ENCODE data around the gene CDKN3. TPM values are rescaled to one million over a fixed set of nuclear protein-coding genes. Genes with fewer than 3 reads are reported as not detected.

CDKN3 gene
- total and polyA plus RNA-seq, 2 experiments from 2014 or later = 19.6 to 43.9 TPM

DNA sequence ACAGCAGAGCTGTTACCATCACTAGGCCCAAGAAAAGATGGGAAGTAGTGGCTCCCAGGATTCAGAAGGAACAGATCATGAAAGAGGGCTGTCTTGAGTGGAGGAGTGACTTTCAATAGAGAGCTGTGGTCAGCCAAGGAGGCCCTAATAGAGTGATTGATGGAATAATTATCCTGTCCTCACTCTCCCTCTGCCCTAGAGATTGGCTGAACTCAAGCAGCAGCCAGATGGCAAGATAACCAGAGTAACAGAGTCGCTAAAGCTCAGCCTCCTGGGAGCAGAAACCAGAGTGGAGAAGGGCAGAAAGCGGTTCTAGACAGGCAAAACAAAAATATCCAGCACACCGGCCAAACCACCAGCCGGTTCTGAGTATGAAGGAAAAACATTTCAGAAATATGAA lies 68.8 kb downstream of the CDKN3 start:
- DNase-seq (ENCODE audit: low read depth in 1 of 2, low spot score in 1 of 2) = peak in 1 of 2 donors; percentile 32
- no peaks in the 10 kb centered on the region for H3K4me1 ChIP-seq (ENCODE audit: low read depth)
- H3K9me3 ChIP-seq (ENCODE audit: low read depth) = no peaks in the 10 kb centered on the region

DNA sequence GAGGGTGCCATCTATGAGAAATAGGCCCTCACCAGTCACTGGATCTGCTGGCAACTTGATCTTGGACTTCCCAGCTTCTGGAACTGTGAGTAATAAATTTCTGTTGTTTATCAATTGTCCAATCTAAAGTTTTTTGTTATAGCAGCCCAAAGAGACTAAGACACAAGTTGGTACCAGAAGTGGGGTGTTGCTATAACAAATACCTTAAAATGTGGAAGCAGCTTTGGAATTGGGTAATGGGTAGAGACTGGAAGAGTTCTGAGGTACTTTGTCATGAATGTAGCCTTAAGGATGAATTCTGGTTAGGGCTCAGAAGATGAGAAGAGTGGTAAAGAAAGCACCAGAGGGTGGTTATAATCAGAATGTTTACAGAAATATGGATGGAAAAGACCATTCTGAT lies 70.5 kb downstream of the CDKN3 start:
- Histone ChIP-seq H3K36me3 (no peaks in the 10 kb centered on the region), H3K9me3 (ENCODE audit: low read depth) (no peaks in the 10 kb centered on the region), H3K4me1 (ENCODE audit: low read depth) (peaks cover 5% of the 10 kb centered on the region), H3K27ac (no peak overlapping the region), H3K27me3 (no peaks in the 10 kb centered on the region), H3K4me3 (no peak overlapping the region)
- TF ChIP-seq, protein P1, sequence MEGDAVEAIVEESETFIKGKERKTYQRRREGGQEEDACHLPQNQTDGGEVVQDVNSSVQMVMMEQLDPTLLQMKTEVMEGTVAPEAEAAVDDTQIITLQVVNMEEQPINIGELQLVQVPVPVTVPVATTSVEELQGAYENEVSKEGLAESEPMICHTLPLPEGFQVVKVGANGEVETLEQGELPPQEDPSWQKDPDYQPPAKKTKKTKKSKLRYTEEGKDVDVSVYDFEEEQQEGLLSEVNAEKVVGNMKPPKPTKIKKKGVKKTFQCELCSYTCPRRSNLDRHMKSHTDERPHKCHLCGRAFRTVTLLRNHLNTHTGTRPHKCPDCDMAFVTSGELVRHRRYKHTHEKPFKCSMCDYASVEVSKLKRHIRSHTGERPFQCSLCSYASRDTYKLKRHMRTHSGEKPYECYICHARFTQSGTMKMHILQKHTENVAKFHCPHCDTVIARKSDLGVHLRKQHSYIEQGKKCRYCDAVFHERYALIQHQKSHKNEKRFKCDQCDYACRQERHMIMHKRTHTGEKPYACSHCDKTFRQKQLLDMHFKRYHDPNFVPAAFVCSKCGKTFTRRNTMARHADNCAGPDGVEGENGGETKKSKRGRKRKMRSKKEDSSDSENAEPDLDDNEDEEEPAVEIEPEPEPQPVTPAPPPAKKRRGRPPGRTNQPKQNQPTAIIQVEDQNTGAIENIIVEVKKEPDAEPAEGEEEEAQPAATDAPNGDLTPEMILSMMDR (IDR thresholded peaks at IDR 0.05; ENCODE audit: low read depth, low read length) = no peak
- no peak for DNase-seq (ENCODE audit: low read depth in 1 of 2, low spot score in 1 of 2)

More for the DNA sequence above, 68.8 kb downstream of the CDKN3 start:
- Histone ChIP-seq H3K36me3 (no peaks in the 10 kb centered on the region), H3K4me3 (no peak overlapping the region), H3K27me3 (no peaks in the 10 kb centered on the region), H3K27ac (peak overlapping the region; percentile 39)
- TF ChIP-seq, protein P1 (IDR thresholded peaks at IDR 0.05; ENCODE audit: low read depth, low read length) = no peak

Other genes with a start within 250 kb of the CDKN3 start
- 87.3 and 128 TPM in 2 replicates for gene CNIH1, start 44.4 kb downstream of the CDKN3 start, total RNA-seq
- 87.2 and 106 TPM in 2 replicates for gene CNIH1, start 44.4 kb downstream of the CDKN3 start, polyA plus RNA-seq
- 26.7 and 60.3 TPM in 2 replicates for gene GMFB, start 92.0 kb downstream of the CDKN3 start, total RNA-seq
- 38.1 and 45.0 TPM in 2 replicates for gene GMFB, start 92.0 kb downstream of the CDKN3 start, polyA plus RNA-seq
- gene CGRRF1, start 112.9 kb downstream of the CDKN3 start, total RNA-seq = 8.4 and 12.4 TPM in 2 replicates
- gene CGRRF1, start 112.9 kb downstream of the CDKN3 start, polyA plus RNA-seq = 22.9 and 40.6 TPM in 2 replicates
- 26.6 and 60.4 TPM in 2 replicates for gene SAMD4A, start 170.1 kb downstream of the CDKN3 start, total RNA-seq
- 14.4 and 28.6 TPM in 2 replicates for gene SAMD4A, start 170.1 kb downstream of the CDKN3 start, polyA plus RNA-seq

Data from cardiac muscle cell (in vitro differentiated cells and primary cell).